ENCODE results near the gene ARHGAP24. TPM values are rescaled to one million over a fixed set of nuclear protein-coding genes. Genes with fewer than 3 reads are reported as not detected.

The ARHGAP24 gene
- total RNA-seq, 2 donors from 2014 or later: 66.8 to 85.6 TPM

- no peak overlapping the region for H3K27ac ChIP-seq (ENCODE audit: low read depth, low read length)
- no peak for TF ChIP-seq CTCF (conservative IDR thresholded peaks at IDR 0.05)
- Mint-ChIP-seq H3K9me3 (no peaks in the 10 kb centered on the region), H3K4me3 (no peak overlapping the region), H3K27me3 (ENCODE audit: insufficient read depth) (no peaks in the 10 kb centered on the region), H3K27ac (no peak overlapping the region), H3K4me1 (peaks cover 12% of the 10 kb centered on the region), H3K36me3 (ENCODE audit: low read depth) (peaks cover 18% of the 10 kb centered on the region)
- no peak overlapping the region for H3K9ac ChIP-seq (ENCODE audit: extremely low read depth, low read length, poor library complexity, severe bottlenecking)
- no peaks in the 10 kb centered on the region for H3K4me1 ChIP-seq (ENCODE audit: control insufficient read depth, insufficient read depth, low read length)
- H3K36me3 ChIP-seq (ENCODE audit: control insufficient read depth, insufficient read depth, low read length): no peaks in the 10 kb centered on the region
- H3K27me3 ChIP-seq (ENCODE audit: control insufficient read depth, insufficient read depth, low read length, poor library complexity, severe bottlenecking): no peaks in the 10 kb centered on the region
- no peak for DNase-seq
- WGBS, 2 experiments (ENCODE audit: insufficient coverage in 1 of 2, insufficient read length in 1 of 2): 92 to 95% methylated on average over 2 of the region's 2 CpGs
- H3K4me3 ChIP-seq (ENCODE audit: low read length): no peak overlapping the region
- H3K9me3 ChIP-seq (ENCODE audit: control insufficient read depth, low read length): no peaks in the 10 kb centered on the region
These were observed 432.1 kb downstream of the ARHGAP24 start for GRCh38 chr4:85907001-85907400.

- Histone ChIP-seq H3K4me1 (ENCODE audit: control insufficient read depth, insufficient read depth, low read length) (peaks cover 4% of the 10 kb centered on the region), H3K36me3 (ENCODE audit: control insufficient read depth, insufficient read depth, low read length) (no peaks in the 10 kb centered on the region), H3K9me3 (ENCODE audit: control insufficient read depth, low read length) (no peaks in the 10 kb centered on the region), H3K9ac (ENCODE audit: extremely low read depth, low read length, poor library complexity, severe bottlenecking) (no peak overlapping the region), H3K27me3 (ENCODE audit: control insufficient read depth, insufficient read depth, low read length, poor library complexity, severe bottlenecking) (no peaks in the 10 kb centered on the region), H3K4me3 (ENCODE audit: low read length) (no peak overlapping the region), H3K27ac (ENCODE audit: low read depth, low read length) (no peak overlapping the region)
- 88 to 92% methylated on average over 3 to 10 of the region's 10 CpGs for WGBS, 2 experiments (ENCODE audit: insufficient coverage in 1 of 2, insufficient read length in 1 of 2)
- Mint-ChIP-seq H3K27ac (no peak overlapping the region), H3K4me1 (peaks cover 19% of the 10 kb centered on the region), H3K4me3 (no peak overlapping the region), H3K9me3 (no peaks in the 10 kb centered on the region), H3K27me3 (ENCODE audit: insufficient read depth) (no peaks in the 10 kb centered on the region), H3K36me3 (ENCODE audit: low read depth) (peaks cover 14% of the 10 kb centered on the region)
- no peak for TF ChIP-seq CTCF (conservative IDR thresholded peaks at IDR 0.05)
- no peak for DNase-seq
These were observed 434.9 kb downstream of the ARHGAP24 start for GRCh38 chr4:85909851-85910250.

- Mint-ChIP-seq H3K4me3 (no peak overlapping the region), H3K27me3 (ENCODE audit: insufficient read depth) (no peaks in the 10 kb centered on the region), H3K4me1 (peaks cover 16% of the 10 kb centered on the region), H3K36me3 (ENCODE audit: low read depth) (peaks cover 21% of the 10 kb centered on the region), H3K27ac (no peak overlapping the region), H3K9me3 (peaks cover 7% of the 10 kb centered on the region)
- peak; percentile 46 for DNase-seq
- H3K27me3 ChIP-seq (ENCODE audit: control insufficient read depth, insufficient read depth, low read length, poor library complexity, severe bottlenecking): no peaks in the 10 kb centered on the region
- H3K4me1 ChIP-seq (ENCODE audit: control insufficient read depth, insufficient read depth, low read length): peaks cover 4% of the 10 kb centered on the region
- H3K4me3 ChIP-seq (ENCODE audit: low read length): no peak overlapping the region
- no peaks in the 10 kb centered on the region for H3K36me3 ChIP-seq (ENCODE audit: control insufficient read depth, insufficient read depth, low read length)
- no peak overlapping the region for H3K9ac ChIP-seq (ENCODE audit: extremely low read depth, low read length, poor library complexity, severe bottlenecking)
- TF ChIP-seq CTCF (conservative IDR thresholded peaks at IDR 0.05): no peak
- H3K27ac ChIP-seq (ENCODE audit: low read depth, low read length): no peak overlapping the region
- no peaks in the 10 kb centered on the region for H3K9me3 ChIP-seq (ENCODE audit: control insufficient read depth, low read length)
- 94 to 100% methylated on average over 2 to 7 of the region's 7 CpGs for WGBS, 2 experiments (ENCODE audit: insufficient coverage in 1 of 2, insufficient read length in 1 of 2)
These were observed 436.0 kb downstream of the ARHGAP24 start for GRCh38 chr4:85910985-85911384.

All from endodermal cell (in vitro differentiated cells).